ENCODE data around the gene RSBN1.
"Not testable (repeated sequence)": the region's sequence is repeated elsewhere in the genome, so short reads cannot be mapped to it uniquely, and the experiment has no call there.

The RSBN1 gene

GRCh38 chr1:113811888-113812660 is at the start of gene RSBN1:
Gene RSBN1 (minus strand): TSS chr1:113812476. CDS start chr1:113812412, 64 bp downstream.
- DNase-seq (ENCODE audit: low read depth in 2 of 2): peak; percentile 96

GRCh38 chr1:113861641-113862040 is 49.4 kb upstream of the RSBN1 start:
- no peak for DNase-seq (ENCODE audit: low read depth in 2 of 2)

GRCh38 chr1:113860891-113861290 is 48.6 kb upstream of the RSBN1 start:
- DNase-seq (ENCODE audit: low read depth in 2 of 2): no peak

GRCh38 chr1:113859478-113860175 is 47.4 kb upstream of the RSBN1 start:
- no peak for DNase-seq (ENCODE audit: low read depth in 2 of 2)

DNA sequence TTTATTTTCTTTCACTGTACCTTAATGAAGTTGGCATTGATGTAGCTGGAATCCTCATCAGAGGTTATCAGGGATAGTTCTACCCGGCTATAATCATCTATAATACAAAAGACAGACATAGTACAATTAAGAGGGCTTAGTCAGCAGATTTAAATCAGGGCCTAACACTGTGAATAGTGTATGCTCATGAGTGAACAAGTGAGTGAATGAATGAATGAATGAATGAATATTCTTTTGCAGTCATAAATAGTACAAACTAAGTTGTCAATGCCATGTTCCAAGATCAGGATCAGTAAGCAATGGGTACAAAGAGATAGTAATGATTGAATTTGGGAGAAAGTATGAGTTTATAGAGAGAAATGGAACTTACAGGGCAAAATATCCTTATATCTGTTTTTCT is 46.7 kb upstream of the RSBN1 start:
- no peak for DNase-seq (ENCODE audit: low read depth in 2 of 2)

DNA sequence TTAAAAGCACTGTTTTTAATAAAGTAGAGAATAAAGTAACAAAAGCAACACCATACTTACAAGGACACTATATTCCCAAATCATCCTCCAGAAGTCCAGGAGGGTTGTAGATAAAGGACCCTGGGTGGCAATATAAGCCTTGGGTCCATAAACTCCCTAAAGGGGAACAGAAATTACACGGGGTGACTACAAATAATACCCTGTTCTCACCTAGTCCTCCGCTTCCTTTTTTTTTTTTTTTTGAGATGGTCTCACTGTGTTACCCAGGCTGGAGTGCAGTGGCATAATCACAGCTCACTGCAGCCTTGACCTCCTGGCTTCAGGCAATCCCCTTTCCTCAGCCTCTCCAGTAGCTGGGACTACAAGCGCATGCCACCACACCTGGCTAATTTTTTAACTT is 46.1 kb upstream of the RSBN1 start:
- no peak for DNase-seq (ENCODE audit: low read depth in 2 of 2)

- no peak for DNase-seq (ENCODE audit: low read depth in 2 of 2)
These were observed 45.5 kb upstream of the RSBN1 start for GRCh38 chr1:113857776-113858175.

GRCh38 chr1:113856401-113856790 is 44.1 kb upstream of the RSBN1 start:
- no peak for DNase-seq (ENCODE audit: low read depth in 2 of 2)

- DNase-seq (ENCODE audit: low read depth in 2 of 2): no peak
These were observed 43.5 kb upstream of the RSBN1 start for GRCh38 chr1:113855630-113856400.

GRCh38 chr1:113854234-113854633 is 42.0 kb upstream of the RSBN1 start:
- no peak for DNase-seq (ENCODE audit: low read depth in 2 of 2)

- DNase-seq (ENCODE audit: low read depth in 2 of 2): not testable (repeated sequence)
These were observed 40.4 kb upstream of the RSBN1 start for GRCh38 chr1:113852694-113853093.

- DNase-seq (ENCODE audit: low read depth in 2 of 2): no peak
These were observed 38.0 kb upstream of the RSBN1 start for GRCh38 chr1:113850127-113850796.

DNA sequence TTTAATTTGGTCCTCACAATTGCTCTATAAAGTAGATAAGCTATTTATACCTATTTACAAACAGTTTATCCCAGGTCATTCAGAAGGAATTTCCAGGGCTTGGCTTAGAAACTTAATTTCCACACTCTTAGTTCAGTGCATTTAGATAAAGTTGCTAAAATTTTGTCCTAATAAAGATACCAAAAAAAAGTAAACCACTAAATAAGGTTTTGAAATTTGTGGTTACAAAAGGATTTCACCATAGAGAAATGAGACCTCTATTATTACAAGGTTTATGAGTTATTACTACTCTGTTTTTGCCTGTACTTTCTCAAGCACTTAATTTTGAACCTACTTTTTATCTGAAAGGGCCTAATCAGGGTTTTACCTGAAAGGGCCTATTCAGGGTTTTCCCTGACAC is 36.8 kb upstream of the RSBN1 start:
- DNase-seq (ENCODE audit: low read depth in 2 of 2): no peak

GRCh38 chr1:113846391-113847035 is 34.2 kb upstream of the RSBN1 start:
- no peak for DNase-seq (ENCODE audit: low read depth in 2 of 2)

- no peak for DNase-seq (ENCODE audit: low read depth in 2 of 2)
These were observed 24.3 kb upstream of the RSBN1 start for GRCh38 chr1:113836534-113836933.

- no peak for DNase-seq (ENCODE audit: low read depth in 2 of 2)
These were observed 23.5 kb upstream of the RSBN1 start for GRCh38 chr1:113835686-113836290.

DNA sequence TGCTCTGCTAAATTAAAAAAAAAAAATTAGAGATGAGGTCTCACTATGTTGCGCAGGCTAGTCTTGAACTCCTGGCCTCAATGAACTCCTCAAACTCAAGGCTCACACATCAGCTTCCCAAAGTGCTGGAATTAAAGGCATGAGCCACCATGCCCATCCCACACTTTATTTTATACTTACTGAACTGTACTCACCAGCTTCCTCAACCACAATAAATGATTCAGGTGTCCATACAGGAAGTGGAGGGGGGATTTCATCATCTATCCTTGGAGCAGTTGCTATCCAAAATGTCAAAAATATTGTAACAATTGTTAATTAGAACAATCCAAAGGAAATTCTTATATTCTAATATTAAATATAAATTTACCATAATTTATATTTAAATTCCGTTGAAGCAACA is 22.4 kb upstream of the RSBN1 start:
- no peak for DNase-seq (ENCODE audit: low read depth in 2 of 2)

DNA sequence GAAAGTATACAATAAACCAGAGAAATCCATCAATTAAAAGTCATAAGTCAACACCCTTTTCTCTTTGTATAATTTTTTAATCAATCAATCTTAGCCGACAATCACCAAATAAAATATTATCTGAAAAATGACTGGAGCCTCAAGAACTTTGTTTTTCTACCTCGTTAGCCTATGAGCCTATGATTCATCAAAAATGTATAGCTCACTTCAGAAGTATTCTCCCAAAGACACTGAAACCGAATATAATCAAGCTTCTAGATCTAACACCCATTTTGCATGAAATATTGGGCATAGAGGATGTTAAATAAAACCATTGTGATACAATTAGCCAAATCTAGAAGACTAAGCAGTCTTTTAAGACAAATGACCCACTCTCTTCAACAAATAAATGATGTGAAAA is 17.8 kb upstream of the RSBN1 start:
- DNase-seq (ENCODE audit: low read depth in 2 of 2): no peak

DNA sequence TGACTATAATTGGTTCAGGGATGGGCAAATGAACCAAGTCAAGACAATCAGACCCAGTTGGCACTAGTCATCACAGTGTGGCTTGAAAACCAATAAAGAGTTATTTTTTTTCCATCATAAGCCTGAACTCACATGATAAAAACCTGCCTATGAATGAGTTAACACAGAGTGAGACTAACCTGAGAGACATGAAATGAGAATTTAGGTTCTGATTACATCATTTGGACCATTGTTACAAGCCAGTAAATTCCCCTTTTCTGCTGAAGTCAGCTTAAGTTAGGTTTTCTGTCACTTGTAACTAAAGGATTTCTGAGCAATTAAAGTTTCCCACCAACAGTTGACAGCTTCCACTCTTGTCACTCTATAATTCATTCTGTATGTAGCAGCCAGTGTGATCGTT is 9.6 kb upstream of the RSBN1 start:
- no peak for DNase-seq (ENCODE audit: low read depth in 2 of 2)

- DNase-seq (ENCODE audit: low read depth in 2 of 2): no peak
These were observed 6.3 kb upstream of the RSBN1 start for GRCh38 chr1:113818578-113818977.

DNA sequence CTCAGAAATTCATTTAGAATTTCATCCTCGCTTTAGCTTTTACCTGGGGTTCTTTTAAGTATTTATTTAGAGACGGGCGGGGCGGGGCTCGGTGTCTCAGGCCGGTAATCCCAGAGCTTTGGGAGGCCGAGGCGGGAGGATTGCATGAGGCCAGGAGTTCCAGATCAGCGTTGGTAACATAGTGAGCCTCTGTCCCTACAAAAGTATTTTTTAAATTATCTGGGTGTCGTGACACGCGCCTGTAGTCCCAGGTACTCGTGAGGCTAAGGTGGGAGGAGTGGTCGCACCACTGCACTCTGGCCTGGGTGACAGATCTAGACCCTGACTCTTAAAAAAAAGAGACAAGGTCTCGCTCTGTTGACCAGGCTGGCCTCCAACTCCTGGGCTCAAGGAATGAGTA is 942 bp upstream of the RSBN1 start:
- DNase-seq (ENCODE audit: low read depth in 2 of 2): no peak

Data from stimulated activated CD8-positive, alpha-beta memory T cell treated with anti-CD3 and anti-CD28 coated beads, Interleukin-15, amount 100 ng/mL, for 4 hours (primary cell).